Fibroblast of gingiva (primary cell): ENCODE measurements around the gene KIAA1958.
"Not testable (repeated sequence)": the region's sequence is repeated elsewhere in the genome, so short reads cannot be mapped to it uniquely, and the experiment has no call there.

Source experiments
- DNase-seq: peaks from one replicate; pipeline ENCODE4 v3.0.0-alpha.2; 2011; ENCODE audit warnings: low read depth

The KIAA1958 gene

DNA sequence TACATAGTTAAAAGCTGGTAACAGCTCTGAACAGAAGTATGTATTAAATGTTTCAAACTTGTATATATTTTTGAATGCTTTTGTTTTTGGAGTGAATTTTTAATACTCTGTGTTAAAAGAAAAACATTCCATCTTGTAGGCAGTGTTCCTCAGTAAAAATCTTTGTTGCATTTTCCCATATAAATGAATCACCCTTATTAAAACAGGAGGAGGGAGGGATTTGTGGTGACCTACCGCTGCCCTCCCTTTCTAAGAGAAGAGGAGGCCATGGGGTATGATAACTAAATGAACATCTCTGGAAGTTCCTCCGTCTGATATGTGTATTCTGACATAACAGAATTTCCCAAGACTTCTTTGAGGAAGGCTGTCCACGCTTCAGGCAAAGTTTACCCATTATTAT is 177.9 kb downstream of the KIAA1958 start:
- no peak for DNase-seq

DNA sequence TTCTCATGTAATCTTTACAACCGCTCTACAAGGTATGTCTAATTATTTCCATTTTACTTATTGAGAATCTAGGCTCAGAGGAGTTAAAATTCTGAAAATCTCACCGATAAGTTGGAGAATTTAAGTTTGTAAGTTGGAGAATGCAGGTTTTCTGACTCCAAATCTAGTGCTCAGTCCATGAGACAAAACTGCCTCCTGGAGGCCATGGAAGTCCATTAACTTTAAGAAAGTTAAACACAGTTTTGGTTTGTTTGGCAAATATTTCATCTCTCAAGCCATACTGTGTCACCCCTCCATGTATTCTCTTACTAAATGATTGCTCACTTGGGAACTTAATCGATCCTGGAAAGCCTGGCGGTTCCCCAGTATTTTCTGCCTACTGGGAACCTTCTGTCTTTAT is 178.7 kb downstream of the KIAA1958 start:
- DNase-seq = peak; percentile 17

DNA sequence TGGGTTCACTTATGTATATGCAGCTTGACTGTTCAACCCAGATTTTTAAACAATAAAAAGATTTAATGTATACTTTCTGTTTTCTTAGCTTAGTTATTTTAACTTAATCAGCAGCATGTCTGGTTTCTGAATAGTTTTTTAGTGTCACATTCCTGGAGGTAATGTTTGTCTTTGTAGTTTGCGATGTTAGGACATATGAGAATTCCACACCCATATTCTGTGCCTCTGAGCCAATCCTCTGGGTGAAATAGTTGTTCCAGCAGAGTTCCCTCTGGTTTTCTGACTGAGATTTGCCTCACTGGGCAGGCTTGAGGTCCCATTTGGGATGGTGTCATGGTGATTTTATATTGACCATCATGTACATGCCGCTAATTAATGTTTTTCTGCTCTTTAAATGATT is 182.7 kb downstream of the KIAA1958 start:
- no peak for DNase-seq

DNA sequence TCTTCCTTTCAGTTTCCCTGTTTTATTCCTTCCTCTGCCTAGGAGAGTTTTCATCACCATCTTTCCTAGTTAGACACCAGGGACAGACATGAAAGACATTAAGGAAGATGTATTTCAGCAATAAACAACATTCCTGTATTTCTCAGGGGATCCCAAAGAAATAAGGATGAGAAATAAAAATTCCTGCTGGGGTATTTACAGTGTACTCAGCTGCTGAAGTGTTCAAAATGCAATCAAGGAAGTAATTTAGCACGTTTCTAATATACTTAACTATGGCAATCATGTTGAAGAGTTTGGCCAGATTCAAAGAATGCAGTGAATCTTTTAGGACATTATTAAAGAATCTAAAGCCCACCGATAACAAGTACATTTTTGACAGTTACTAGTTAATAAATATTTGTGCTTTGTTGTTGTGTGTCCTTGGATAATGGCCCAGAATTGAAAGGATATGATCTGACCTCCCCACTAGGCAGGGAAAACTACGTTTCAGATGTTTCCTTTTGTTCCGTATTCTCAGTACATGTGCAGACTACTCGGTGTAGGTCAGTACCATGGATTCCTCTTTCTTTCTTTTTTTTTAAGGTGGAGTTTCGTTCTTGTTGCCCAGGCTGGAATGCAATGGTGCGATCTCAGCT is 184.5 kb downstream of the KIAA1958 start:
- no peak for DNase-seq

DNA sequence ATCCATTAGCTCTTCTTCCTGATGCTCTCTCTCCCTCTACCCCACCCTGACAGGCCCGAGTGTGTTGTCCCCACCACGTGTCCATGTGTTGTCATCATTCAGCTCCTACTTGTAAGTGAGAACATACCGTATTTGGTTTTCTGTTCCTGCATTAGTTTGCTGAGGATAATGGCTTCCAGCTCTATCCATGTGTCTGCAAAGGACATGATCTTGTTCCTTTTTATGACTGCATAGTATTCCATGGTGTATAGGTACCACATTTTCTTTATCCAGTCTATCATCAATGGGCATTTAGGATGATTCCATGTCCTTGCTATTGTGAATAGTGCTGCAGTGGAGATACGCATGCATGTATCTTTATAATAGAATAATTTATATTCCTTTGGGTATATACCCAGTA is 186.6 kb downstream of the KIAA1958 start:
- not testable (repeated sequence) for DNase-seq

DNA sequence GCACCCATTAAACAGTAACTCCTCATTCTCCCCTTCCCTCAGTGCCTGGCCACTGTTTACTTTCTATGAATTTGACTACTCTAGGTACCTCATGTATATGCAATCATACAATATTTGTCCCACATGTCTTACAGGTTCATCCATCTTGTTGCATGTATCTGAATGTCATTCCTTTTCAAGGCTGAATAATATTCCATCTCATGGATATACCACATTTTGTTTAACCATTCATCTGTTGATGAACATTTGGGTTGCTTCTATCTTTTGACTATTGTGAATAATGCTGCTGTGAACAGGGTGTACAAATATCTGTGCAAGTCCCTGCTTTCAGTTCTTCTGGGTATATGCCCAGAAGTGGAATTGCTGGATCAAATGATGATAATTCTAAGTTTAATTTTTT is 190.4 kb downstream of the KIAA1958 start:
- DNase-seq = no peak

DNA sequence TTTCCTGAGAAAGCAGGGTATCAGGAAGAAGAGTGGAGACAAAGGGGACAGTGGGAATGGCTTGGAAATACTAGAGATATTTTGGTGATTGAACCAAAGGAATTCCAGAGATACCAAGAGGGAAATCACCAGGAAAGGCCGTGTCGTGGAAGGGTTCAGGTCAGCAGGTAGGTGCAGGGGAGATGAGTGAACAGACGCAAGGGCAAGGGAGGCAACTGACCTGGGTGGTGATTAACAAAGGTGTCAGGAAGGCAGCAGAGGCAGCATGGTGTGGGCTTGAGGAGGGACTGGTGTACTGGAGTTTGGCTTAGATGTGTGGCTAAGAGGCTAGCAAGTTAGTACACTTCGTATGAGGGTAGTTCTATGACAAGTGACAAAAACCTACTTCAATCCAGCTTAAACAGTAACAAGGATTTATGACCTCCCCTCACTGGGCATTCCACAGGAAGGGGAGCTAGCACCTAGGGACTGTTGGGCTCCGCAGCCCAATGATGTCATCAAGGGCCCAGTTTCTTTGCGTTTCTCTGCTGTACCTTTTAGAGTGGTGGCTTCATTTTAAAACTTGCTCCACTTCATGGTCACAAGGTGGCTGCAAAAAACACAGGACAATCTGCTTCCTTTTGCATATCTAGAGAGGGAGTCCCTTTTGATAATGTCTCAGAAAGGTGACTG is 194.2 kb downstream of the KIAA1958 start:
- no peak for DNase-seq

DNA sequence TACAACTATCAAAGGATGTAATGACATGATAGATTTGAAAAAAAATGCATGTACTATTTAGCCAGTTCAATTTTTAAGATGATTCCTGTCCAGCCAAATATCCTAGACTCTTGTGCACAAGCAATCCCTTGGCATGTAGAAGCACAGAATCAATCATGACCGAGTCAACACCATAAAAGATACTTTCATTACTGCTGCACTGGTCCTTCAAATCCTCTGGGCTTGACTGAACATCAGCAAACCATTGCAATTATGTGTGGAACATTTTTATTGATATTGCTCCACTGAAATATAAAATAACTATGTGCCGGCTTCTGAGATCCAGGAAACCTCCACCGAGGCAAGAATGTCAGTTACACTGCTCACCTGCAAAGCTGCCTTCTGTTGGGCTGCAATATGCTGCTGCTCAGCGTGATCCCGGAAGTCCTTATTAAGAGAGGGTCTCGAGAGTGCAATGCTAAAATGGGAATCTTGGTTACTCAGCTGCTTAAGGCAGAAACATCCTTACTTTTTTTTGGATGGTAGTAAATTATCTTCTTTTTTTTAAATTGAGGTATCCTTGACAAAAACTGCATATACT is 202.6 kb downstream of the KIAA1958 start:
- no peak for DNase-seq

DNA sequence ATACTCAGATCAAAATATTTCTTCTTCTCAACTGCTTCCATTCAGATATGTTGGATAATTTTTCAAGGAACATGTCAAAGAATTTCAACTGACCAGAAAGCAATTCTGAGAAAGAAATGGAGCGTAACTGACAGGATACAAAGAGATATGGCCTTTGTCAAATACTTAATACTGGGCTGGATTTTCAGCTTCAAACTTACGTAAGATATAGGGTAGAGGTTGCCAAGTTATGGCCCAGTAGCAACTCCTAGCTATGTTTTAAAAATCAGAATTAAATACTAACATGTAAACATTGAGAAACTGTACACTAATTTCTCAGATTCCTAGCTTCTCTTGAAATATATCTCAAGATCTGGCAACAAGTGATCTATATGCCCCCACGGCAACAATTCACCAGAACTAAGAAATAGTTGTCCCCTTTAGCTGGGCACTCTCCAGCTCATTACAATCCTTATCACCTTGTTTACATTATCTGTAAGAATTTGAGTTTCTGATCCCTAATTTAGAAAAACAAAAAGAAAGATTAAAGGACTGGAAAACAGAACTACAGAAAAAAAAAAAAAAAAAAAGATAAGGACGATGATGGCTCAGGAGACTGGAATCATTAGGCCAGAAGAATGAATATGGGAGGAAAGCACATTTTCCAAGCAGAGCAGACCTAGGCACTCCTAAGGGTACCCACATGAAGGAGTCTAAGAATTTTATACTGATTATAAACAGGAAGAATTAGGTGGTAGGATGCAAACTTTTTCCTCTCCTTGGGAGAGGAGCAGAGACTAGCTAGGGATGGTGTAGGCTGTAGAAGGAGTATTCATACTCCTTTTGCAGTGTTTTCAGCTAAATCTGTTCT is 208.3 kb downstream of the KIAA1958 start:
- DNase-seq = peak; percentile 37

DNA sequence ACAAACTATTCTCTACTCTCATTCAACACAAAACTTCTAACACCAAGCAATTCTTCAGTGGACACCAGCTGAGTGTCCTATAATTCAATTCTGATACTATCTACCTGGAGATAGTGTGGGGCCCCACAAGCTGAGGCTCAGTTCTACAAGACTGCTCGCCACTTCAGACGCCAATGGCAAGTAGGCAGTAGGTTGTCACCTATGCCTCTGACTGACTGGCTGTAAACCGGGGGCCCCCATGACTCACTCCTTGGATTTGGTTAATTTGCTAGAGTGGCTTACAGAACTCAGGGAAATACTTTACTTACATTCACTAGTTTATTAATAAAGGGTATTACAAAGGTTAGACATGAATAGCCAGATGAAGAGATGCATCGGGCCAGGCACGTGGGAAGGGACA is 209.8 kb downstream of the KIAA1958 start:
- DNase-seq = no peak

DNA sequence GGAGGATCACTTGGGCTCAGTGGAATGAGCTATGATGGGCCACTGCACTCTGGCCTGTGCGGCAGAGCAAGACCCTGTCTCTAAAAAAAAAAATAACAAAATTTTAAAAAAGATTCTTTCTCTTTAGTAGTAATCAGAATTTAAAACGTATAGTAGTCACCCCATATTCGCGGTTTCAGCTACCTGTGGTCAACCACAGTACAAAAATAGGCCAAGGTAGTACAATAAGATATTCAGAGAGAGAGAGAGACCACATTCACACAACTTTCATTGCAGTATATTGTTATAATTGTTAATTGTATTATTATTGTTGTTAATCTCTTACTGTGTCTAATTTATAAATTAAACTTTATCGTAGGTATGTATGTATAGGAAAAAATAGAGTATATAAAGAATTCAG is 212.6 kb downstream of the KIAA1958 start:
- no peak for DNase-seq

DNA sequence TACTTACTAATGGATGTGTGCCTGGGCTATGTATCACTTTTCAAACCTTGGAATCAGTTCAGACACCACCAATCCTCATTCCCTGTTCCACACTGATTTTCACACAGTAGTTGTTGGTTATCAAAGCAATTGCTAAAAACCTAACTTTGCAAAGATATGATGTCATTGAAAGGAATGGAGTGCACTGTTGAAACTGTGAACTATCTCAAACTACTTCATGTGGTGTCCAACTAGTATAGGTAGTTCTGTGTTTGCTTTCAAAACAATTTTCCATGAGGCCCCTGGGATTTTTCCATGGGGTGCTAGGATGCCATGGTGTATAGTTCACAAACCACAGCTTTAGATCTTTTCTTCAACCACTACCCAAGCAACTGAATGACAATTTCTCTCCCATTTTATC is 213.5 kb downstream of the KIAA1958 start:
- DNase-seq = no peak

DNA sequence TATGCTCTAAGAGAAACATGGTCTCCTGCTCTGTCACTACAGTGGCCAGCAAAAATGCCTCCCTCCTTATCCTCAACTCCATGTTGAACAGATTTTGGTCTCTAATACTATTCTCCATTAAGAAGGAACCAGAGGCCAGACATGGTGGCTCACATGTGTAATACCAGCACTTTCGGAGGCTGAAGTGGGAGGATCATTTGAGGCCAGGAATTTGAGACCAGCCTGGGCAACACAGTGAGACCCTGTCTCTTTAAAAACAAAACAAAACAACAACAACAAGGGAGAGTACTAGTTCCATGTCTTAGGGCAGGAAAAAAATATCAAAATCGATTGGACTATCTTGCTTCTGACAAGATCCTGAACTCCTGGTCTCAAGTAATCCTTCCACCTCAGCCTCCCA is 216.7 kb downstream of the KIAA1958 start:
- DNase-seq = no peak

DNA sequence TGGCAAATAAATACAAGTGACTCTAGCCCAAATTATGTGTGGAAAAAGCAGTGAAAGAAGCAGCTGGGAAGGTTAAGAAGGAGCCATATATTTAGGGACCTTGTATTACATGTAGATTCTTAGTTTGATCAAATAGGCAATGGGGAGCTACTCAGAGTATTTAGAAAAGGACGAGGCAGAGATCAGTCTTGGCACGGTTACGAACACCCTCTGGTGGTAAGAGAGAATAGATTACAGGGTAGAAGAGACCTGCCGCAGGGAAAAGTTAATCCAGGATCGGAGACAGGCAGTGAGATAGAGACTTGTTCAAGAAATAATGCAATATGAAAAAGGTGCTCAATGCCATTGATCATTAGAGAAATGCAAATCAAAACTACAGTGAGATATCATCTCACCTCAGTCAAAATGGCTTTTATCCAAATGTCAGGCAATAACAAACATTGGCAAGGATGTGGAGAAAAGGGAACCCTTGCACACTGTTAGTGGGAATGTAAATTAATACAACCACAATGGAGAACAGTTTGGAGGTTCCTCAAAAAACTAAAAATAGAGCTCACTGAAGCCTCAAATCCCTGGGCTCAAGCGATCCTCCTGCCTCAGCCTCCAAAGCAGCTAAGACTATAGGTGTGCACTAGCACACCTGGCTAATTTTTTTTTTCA is 219.3 kb downstream of the KIAA1958 start:
- DNase-seq = peak; percentile 38

DNA sequence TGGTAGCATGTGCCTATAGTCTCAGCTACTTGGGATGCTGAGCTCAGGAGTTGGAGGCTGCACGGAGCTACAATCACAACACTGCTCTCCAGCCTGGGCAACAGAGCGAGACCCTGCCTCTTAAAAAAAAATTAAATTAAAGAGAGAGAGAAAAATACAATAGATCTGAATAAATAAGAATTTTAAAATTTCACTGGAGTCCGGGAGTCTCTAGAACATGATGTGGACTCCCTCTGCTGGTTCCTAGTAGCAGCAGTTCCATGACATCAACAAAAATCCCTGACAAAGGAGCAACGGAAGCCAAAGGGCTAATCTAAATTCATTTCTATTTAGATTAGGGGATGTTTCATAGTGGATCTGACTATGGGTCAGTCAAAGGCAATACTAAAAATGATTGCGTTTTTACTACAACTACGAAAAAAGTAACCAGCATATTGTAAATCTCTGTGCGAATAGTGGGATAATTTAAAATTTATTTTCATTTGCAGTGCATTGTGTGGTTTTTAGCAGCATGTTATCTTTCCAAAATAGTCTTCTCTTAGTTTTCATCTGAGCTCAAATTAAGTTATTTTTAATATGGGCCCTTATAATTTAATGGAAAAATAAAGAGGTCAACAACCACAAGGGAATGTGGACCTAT is 224.5 kb downstream of the KIAA1958 start:
- peak; percentile 41 for DNase-seq

DNA sequence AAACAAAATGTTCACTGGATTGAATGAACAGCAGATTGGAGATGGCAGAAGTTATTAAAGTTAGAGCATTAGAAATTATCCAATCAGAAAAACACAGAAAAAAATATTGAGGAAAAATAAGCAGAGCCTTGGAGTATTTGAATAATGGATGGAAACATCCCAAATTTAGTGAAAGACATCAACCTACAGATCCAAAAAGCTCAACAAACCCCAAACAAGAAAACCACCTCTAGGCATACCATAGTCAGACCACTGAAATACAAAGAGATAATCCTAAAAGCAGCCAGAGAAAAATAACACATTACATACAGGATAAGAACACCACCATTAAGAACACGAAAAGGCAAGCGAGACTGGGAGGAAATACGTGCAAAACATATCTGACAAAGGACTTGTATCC is 226.1 kb downstream of the KIAA1958 start:
- no peak for DNase-seq

DNA sequence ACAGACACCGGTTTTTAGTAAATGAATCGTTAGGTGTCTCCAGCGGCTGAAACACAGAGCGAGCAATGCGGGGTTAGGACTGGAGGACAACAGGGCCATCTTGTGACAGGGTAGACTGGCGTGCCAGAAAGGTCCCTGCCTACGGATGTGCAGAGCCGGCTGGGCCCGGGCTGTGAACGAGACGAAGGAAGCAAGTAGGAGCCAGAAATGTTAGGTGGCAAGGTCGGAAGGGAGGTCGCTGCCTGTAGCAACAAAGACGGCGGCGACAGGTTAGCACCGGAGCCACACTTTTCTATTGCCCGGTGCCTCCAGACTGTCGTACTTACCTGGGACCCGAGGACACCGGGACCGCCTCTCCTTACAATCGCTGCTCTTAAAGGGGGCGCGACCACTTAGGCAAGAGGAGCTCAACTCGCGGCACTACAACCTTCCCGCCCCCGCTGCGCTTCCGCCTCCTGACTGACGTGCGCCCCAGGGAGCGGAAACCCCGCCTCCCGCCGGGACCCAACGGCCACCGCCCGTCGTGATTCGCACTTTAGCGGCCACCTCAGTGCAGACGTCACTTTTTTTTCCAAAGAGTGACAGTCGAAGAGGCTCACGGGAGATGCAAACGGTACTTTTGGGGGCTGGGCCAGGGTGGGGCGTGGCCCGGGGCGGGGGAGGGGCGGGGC is 231.2 kb downstream of the KIAA1958 start, which contains the start of gene INIP:
Gene INIP (minus strand): TSS at position 457 of the 671 bp plus-strand sequence. CDS start 1,632 bp downstream, outside the sequence.
- DNase-seq = peak; percentile 96
